DMS79 treated with DMSO at 0.1 percent for 48 hours (cell line): Measurements from ENCODE around the gene PIGW.

Experiments used
- DNase-seq: peaks from one replicate; lab custom pipeline; 2025; lab: John Stamatoyannopoulos, UW

Gene PIGW

GRCh38 chr17:36546418-36547093, 11.8 kb downstream of the PIGW start:
- peak; percentile 11 for DNase-seq

GRCh38 chr17:36547776-36548175, 13.0 kb downstream of the PIGW start:
- no peak for DNase-seq

- DNase-seq, result peak; percentile 71
Measured at GRCh38 chr17:36550491-36551417, 16.0 kb downstream of the PIGW start.

- DNase-seq, result no peak
Measured at GRCh38 chr17:36553459-36553858, 18.7 kb downstream of the PIGW start.

GRCh38 chr17:36566081-36566480, 31.3 kb downstream of the PIGW start:
- no peak for DNase-seq

GRCh38 chr17:36575028-36575427, 40.2 kb downstream of the PIGW start:
- DNase-seq, result no peak

GRCh38 chr17:36576793-36577192, 42.0 kb downstream of the PIGW start:
- DNase-seq, result no peak

GRCh38 chr17:36578671-36579070, 43.9 kb downstream of the PIGW start:
- no peak for DNase-seq

GRCh38 chr17:36583787-36584186, 49.0 kb downstream of the PIGW start:
- DNase-seq, result no peak

- no peak for DNase-seq
Measured at GRCh38 chr17:36586138-36586537, 51.4 kb downstream of the PIGW start.
